ENCODE measurements around the gene COL4A3.

The COL4A3 gene

DNA sequence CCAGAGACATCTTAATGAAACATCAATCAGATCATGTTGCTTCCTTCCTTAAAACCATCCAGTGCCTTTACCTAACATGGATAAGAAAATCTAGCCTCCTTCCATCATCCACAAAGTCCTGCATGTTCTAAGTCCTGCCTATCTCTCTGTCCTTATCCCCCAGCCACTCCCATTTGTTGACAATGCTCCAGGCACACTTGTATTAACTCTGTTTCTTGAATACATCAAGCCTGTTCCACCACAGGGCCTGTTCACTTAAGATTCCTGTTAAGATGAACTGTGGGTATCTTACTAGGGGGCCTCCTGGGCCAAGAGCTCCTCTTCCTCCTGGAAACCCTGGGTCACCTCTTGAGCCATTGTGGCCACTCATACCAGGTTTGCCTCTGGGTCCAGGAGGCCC lies 46.1 kb upstream of the COL4A3 start:
- Histone ChIP-seq H2AK5ac (ENCODE audit: low read depth, low read length) (no peak overlapping the region), H2BK15ac (ENCODE audit: low read length) (no peak overlapping the region), H4K8ac (ENCODE audit: low read depth, low read length) (no peak overlapping the region), H3K9me3 (replicated peaks in 1 of 2; ENCODE audit: control insufficient read depth in 2 of 2, insufficient read depth in 1 of 2, low read depth in 1 of 2, low read length in 2 of 2) (no peaks in the 10 kb centered on the region), H3K4me2 (ENCODE audit: insufficient read depth, low read length, poor library complexity, severe bottlenecking) (no peak overlapping the region), H3K36me3 (replicated peaks in 1 of 2; ENCODE audit: control insufficient read depth in 2 of 2, insufficient read depth in 2 of 2, low read length in 2 of 2) (no peaks in the 10 kb centered on the region), H3K79me1 (ENCODE audit: low read depth, low read length) (no peaks in the 10 kb centered on the region), H2BK120ac (ENCODE audit: low read depth, low read length) (no peak overlapping the region), H4K91ac (ENCODE audit: low read depth, low read length, poor library complexity) (no peak overlapping the region), H2BK12ac (ENCODE audit: low read length) (no peak overlapping the region), H3K23ac (ENCODE audit: low read depth, low read length, poor library complexity) (no peak overlapping the region), H3K4me3 (ENCODE audit: low read length in 2 of 2) (no peak overlapping the region), H3K4ac (ENCODE audit: low read length) (no peak overlapping the region), H3K27ac (replicated peaks; ENCODE audit: low read length) (no peak overlapping the region), H2AFZ (ENCODE audit: low read length) (no peak overlapping the region), H3K4me1 (ENCODE audit: control insufficient read depth in 2 of 2, insufficient read depth in 1 of 2, low read depth in 1 of 2, low read length in 2 of 2) (no peaks in the 10 kb centered on the region), H3K9ac (ENCODE audit: low read depth, low read length, poor library complexity) (no peak overlapping the region), H3K14ac (ENCODE audit: low read length) (no peak overlapping the region), H3K18ac (ENCODE audit: low read length) (no peak overlapping the region), H2BK5ac (ENCODE audit: low read length) (no peak overlapping the region), H3K27me3 (ENCODE audit: control insufficient read depth in 3 of 3, insufficient read depth in 3 of 3, low read depth in 1 of 3, low read length in 3 of 3) (no peaks in the 10 kb centered on the region)
- DNase-seq (ENCODE audit: low spot score): no peak

GRCh38 chr2:227123697-227124096 lies 40.7 kb upstream of the COL4A3 start:
- no peaks in the 10 kb centered on the region for H3K9me3 ChIP-seq (replicated peaks in 1 of 2; ENCODE audit: control insufficient read depth in 2 of 2, insufficient read depth in 1 of 2, low read depth in 1 of 2, low read length in 2 of 2)
- no peak overlapping the region for H2BK15ac ChIP-seq (ENCODE audit: low read length)

DNA sequence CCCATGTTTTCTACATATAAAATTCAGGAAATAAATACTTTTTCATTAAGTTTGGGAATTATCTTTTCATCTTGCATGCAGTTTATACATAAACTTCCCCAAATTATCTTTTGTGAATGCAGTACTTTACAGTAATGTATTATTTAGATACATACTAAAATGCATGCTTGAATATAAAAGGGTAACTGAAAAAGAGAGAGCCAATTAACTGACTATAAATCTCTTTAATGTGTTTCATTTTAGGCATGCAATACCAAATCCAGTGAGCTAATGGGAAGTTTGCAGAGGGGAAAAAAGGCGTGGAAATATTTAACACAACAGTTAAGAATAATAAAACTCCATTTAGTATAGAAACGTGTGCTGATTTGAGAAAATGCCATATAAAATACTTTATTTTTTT lies 39.6 kb upstream of the COL4A3 start:
- Histone ChIP-seq H3K4me3 (ENCODE audit: low read length in 2 of 2) (no peak overlapping the region), H3K36me3 (replicated peaks in 1 of 2; ENCODE audit: control insufficient read depth in 2 of 2, insufficient read depth in 2 of 2, low read length in 2 of 2) (no peaks in the 10 kb centered on the region), H3K18ac (ENCODE audit: low read length) (no peak overlapping the region), H2BK120ac (ENCODE audit: low read depth, low read length) (no peak overlapping the region), H3K9ac (ENCODE audit: low read depth, low read length, poor library complexity) (no peak overlapping the region), H3K27ac (replicated peaks; ENCODE audit: low read length) (no peak overlapping the region), H3K27me3 (ENCODE audit: control insufficient read depth in 3 of 3, insufficient read depth in 3 of 3, low read depth in 1 of 3, low read length in 3 of 3) (peaks cover 0 to 31% (median 0%) of the 10 kb centered on the region in 3 experiments), H4K91ac (ENCODE audit: low read depth, low read length, poor library complexity) (no peak overlapping the region), H3K14ac (ENCODE audit: low read length) (no peak overlapping the region), H2BK15ac (ENCODE audit: low read length) (no peak overlapping the region), H2BK12ac (ENCODE audit: low read length) (no peak overlapping the region), H2BK5ac (ENCODE audit: low read length) (no peak overlapping the region), H3K4me1 (ENCODE audit: control insufficient read depth in 2 of 2, insufficient read depth in 1 of 2, low read depth in 1 of 2, low read length in 2 of 2) (no peaks in the 10 kb centered on the region), H3K4ac (ENCODE audit: low read length) (no peak overlapping the region), H3K4me2 (ENCODE audit: insufficient read depth, low read length, poor library complexity, severe bottlenecking) (no peak overlapping the region), H4K8ac (ENCODE audit: low read depth, low read length) (no peak overlapping the region), H3K23ac (ENCODE audit: low read depth, low read length, poor library complexity) (no peak overlapping the region), H3K9me3 (replicated peaks in 1 of 2; ENCODE audit: control insufficient read depth in 2 of 2, insufficient read depth in 1 of 2, low read depth in 1 of 2, low read length in 2 of 2) (no peaks in the 10 kb centered on the region), H2AFZ (ENCODE audit: low read length) (no peak overlapping the region), H2AK5ac (ENCODE audit: low read depth, low read length) (no peak overlapping the region), H3K79me1 (ENCODE audit: low read depth, low read length) (no peaks in the 10 kb centered on the region)
- DNase-seq (ENCODE audit: low spot score): no peak
- whole genome bisulfite sequencing, 2 donors (ENCODE audit: extremely low coverage in 2 of 2, insufficient read length in 2 of 2, insufficient replicate concordance in 1 of 2): no CpG with 5 or more reads among the region's 2 CpGs

More at GRCh38 chr2:227123697-227124096, 40.7 kb upstream of the COL4A3 start:
- Histone ChIP-seq H4K8ac (ENCODE audit: low read depth, low read length) (no peak overlapping the region), H3K9ac (ENCODE audit: low read depth, low read length, poor library complexity) (no peak overlapping the region), H3K23ac (ENCODE audit: low read depth, low read length, poor library complexity) (no peak overlapping the region), H2BK120ac (ENCODE audit: low read depth, low read length) (no peak overlapping the region), H2AFZ (ENCODE audit: low read length) (no peak overlapping the region), H3K4me2 (ENCODE audit: insufficient read depth, low read length, poor library complexity, severe bottlenecking) (no peak overlapping the region), H3K4me3 (ENCODE audit: low read length in 2 of 2) (no peak overlapping the region), H3K27ac (replicated peaks; ENCODE audit: low read length) (no peak overlapping the region), H2AK5ac (ENCODE audit: low read depth, low read length) (no peak overlapping the region), H3K79me1 (ENCODE audit: low read depth, low read length) (no peaks in the 10 kb centered on the region), H4K91ac (ENCODE audit: low read depth, low read length, poor library complexity) (no peak overlapping the region), H2BK12ac (ENCODE audit: low read length) (no peak overlapping the region), H3K36me3 (replicated peaks in 1 of 2; ENCODE audit: control insufficient read depth in 2 of 2, insufficient read depth in 2 of 2, low read length in 2 of 2) (no peaks in the 10 kb centered on the region), H3K4me1 (ENCODE audit: control insufficient read depth in 2 of 2, insufficient read depth in 1 of 2, low read depth in 1 of 2, low read length in 2 of 2) (no peaks in the 10 kb centered on the region), H2BK5ac (ENCODE audit: low read length) (no peak overlapping the region), H3K27me3 (ENCODE audit: control insufficient read depth in 3 of 3, insufficient read depth in 3 of 3, low read depth in 1 of 3, low read length in 3 of 3) (peaks cover 0 to 31% (median 0%) of the 10 kb centered on the region in 3 experiments), H3K18ac (ENCODE audit: low read length) (no peak overlapping the region), H3K14ac (ENCODE audit: low read length) (no peak overlapping the region), H3K4ac (ENCODE audit: low read length) (no peak overlapping the region)
- no peak for DNase-seq (ENCODE audit: low spot score)
- WGBS, 2 donors (ENCODE audit: extremely low coverage in 2 of 2, insufficient read length in 2 of 2, insufficient replicate concordance in 1 of 2): no CpG with 5 or more reads among the region's 4 CpGs

DNA sequence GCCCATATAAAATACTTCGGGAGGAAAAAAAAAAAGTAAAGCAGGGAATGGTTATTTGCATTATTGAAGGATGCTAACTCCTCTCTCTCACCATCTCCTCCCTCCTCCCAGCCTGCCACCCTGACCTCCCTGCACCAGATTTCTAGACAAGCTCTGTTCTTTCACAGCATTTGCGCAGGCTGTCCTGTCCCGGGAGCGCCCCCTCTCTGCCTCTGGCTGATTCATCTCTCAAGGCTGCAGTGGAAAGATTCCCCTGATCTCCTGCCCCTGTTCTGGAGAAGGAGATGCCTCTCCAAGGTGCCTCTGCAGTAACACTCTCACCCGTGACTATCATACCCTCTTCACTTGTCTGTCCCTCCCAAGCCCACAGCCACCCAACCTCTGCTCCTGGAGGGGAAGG lies 38.9 kb upstream of the COL4A3 start:
- Histone ChIP-seq H2BK5ac (ENCODE audit: low read length) (no peak overlapping the region), H3K23ac (ENCODE audit: low read depth, low read length, poor library complexity) (no peak overlapping the region), H3K27ac (replicated peaks; ENCODE audit: low read length) (no peak overlapping the region), H4K8ac (ENCODE audit: low read depth, low read length) (no peak overlapping the region), H3K4me1 (ENCODE audit: control insufficient read depth in 2 of 2, insufficient read depth in 1 of 2, low read depth in 1 of 2, low read length in 2 of 2) (no peaks in the 10 kb centered on the region), H3K18ac (ENCODE audit: low read length) (no peak overlapping the region), H2AFZ (ENCODE audit: low read length) (no peak overlapping the region), H4K91ac (ENCODE audit: low read depth, low read length, poor library complexity) (no peak overlapping the region), H3K4me2 (ENCODE audit: insufficient read depth, low read length, poor library complexity, severe bottlenecking) (no peak overlapping the region), H2AK5ac (ENCODE audit: low read depth, low read length) (no peak overlapping the region), H3K4me3 (ENCODE audit: low read length in 2 of 2) (no peak overlapping the region), H2BK12ac (ENCODE audit: low read length) (no peak overlapping the region), H3K36me3 (replicated peaks in 1 of 2; ENCODE audit: control insufficient read depth in 2 of 2, insufficient read depth in 2 of 2, low read length in 2 of 2) (no peaks in the 10 kb centered on the region), H2BK120ac (ENCODE audit: low read depth, low read length) (no peak overlapping the region), H3K79me1 (ENCODE audit: low read depth, low read length) (no peaks in the 10 kb centered on the region), H3K4ac (ENCODE audit: low read length) (no peak overlapping the region), H3K27me3 (ENCODE audit: control insufficient read depth in 3 of 3, insufficient read depth in 3 of 3, low read depth in 1 of 3, low read length in 3 of 3) (peaks cover 0 to 31% (median 0%) of the 10 kb centered on the region in 3 experiments), H3K14ac (ENCODE audit: low read length) (no peak overlapping the region), H2BK15ac (ENCODE audit: low read length) (no peak overlapping the region), H3K9ac (ENCODE audit: low read depth, low read length, poor library complexity) (no peak overlapping the region), H3K9me3 (replicated peaks in 1 of 2; ENCODE audit: control insufficient read depth in 2 of 2, insufficient read depth in 1 of 2, low read depth in 1 of 2, low read length in 2 of 2) (no peaks in the 10 kb centered on the region)
- WGBS, 2 donors (ENCODE audit: extremely low coverage in 2 of 2, insufficient read length in 2 of 2, insufficient replicate concordance in 1 of 2): no CpG with 5 or more reads among the region's 5 CpGs
- DNase-seq (ENCODE audit: low spot score): no peak
